GM18861 (cell line): Measurements from ENCODE around the gene ADAM10.

Experiments used
- ATAC-seq: cut with Tn5 transposase; IDR thresholded peaks from one replicate; pipeline ENCODE4 v1.9.1; 2021; ENCODE audit not compliant: unreplicated experiment

Gene ADAM10

GRCh38 chr15:58760385-58761009 is 11.0 kb upstream of the ADAM10 start:
- no peak for ATAC-seq

- ATAC-seq: no peak
These were observed 8.6 kb upstream of the ADAM10 start for GRCh38 chr15:58758141-58758540.

- no peak for ATAC-seq
These were observed 6.4 kb upstream of the ADAM10 start for GRCh38 chr15:58755956-58756355.

GRCh38 chr15:58755350-58755749 is 5.8 kb upstream of the ADAM10 start:
- no peak for ATAC-seq

GRCh38 chr15:58752716-58753115 is 3.2 kb upstream of the ADAM10 start:
- ATAC-seq: no peak

- ATAC-seq: peak; percentile 17
These were observed 515 bp downstream of the ADAM10 start for GRCh38 chr15:58748852-58749531.

- ATAC-seq: no peak
These were observed 1.3 kb downstream of the ADAM10 start for GRCh38 chr15:58748040-58748851.

GRCh38 chr15:58746174-58746573 is 3.3 kb downstream of the ADAM10 start:
- no peak for ATAC-seq

- no peak for ATAC-seq
These were observed 6.5 kb downstream of the ADAM10 start for GRCh38 chr15:58742819-58743502.

- ATAC-seq: no peak
These were observed 7.3 kb downstream of the ADAM10 start for GRCh38 chr15:58742022-58742813.

- ATAC-seq: no peak
These were observed 8.5 kb downstream of the ADAM10 start for GRCh38 chr15:58741032-58741431.

GRCh38 chr15:58740436-58740835 is 9.1 kb downstream of the ADAM10 start:
- ATAC-seq: no peak

GRCh38 chr15:58738046-58738707 is 11.3 kb downstream of the ADAM10 start:
- no peak for ATAC-seq

GRCh38 chr15:58737298-58737697 is 12.2 kb downstream of the ADAM10 start:
- ATAC-seq: no peak

- ATAC-seq: no peak
These were observed 13.4 kb downstream of the ADAM10 start for GRCh38 chr15:58736018-58736643.

GRCh38 chr15:58734859-58735258 is 14.6 kb downstream of the ADAM10 start:
- ATAC-seq: no peak

- no peak for ATAC-seq
These were observed 16.7 kb downstream of the ADAM10 start for GRCh38 chr15:58732625-58733363.

GRCh38 chr15:58731756-58732535 is 17.6 kb downstream of the ADAM10 start:
- no peak for ATAC-seq
